Transverse colon (tissue), 4 donors: Measurements from ENCODE around the gene KLHL42.
"Not testable (repeated sequence)": the region's sequence is repeated elsewhere in the genome, so short reads cannot be mapped to it uniquely, and the experiment has no call there.

Experiments
- CTCF ChIP-seq, 5 experiments: fragments of 200-600 bp in 3 of 5; fragments of 450-650 bp in 2 of 5; sonication (generic) in 3 of 5; IDR thresholded peaks; 1 replicate in 2 of 5; 2 replicates in 3 of 5; pipeline ENCODE4 v1.5.1; 2016 to 2017; ENCODE audit warnings: antibody characterized with exemption in 5 of 5, inconsistent platforms in 3 of 5, mild to moderate bottlenecking in 2 of 5, moderate library complexity in 1 of 5
- EP300 ChIP-seq: sonication (generic); formaldehyde crosslinking; IDR thresholded peaks from one replicate; pipeline ENCODE4 v1.6.1; 2017; ENCODE audit warnings: antibody characterized with exemption, low read depth
- POLR2A ChIP-seq: fragments of 450-650 bp; IDR thresholded peaks from one replicate; pipeline ENCODE4 v1.6.1; 2016; ENCODE audit warnings: antibody characterized with exemption, mild to moderate bottlenecking, moderate library complexity
- POLR2AphosphoS5 ChIP-seq, 3 donors: sonication (generic); formaldehyde crosslinking; IDR thresholded peaks; one replicate each; pipeline ENCODE4 v1.6.1; 2016; ENCODE audit warnings: antibody characterized with exemption in 3 of 3

DNA sequence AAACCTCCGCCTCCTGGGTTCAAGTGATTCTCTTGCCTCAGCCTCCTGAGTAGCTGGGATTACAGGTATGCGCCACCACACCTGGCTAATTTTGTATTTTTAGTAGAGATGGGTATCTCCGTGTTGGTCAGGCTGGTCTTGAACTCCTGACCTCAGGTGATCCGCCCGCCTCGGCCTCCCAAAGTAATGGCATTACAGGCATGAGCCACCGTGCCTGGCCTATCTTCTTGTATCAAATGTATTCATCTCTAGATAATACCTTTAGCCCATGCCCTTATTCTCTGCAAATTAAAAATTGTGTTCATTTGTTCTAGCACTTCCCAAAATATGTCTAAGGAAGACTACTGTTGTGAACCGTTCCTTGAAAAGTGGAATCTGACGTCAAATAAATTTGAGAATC, 45.7 kb upstream of the KLHL42 start:
- TF ChIP-seq CTCF (IDR thresholded peaks at IDR 0.05); POLR2A; POLR2AphosphoS5 (IDR thresholded peaks at IDR 0.05); EP300: not testable (repeated sequence)
